Keratinocyte (primary cell): ENCODE measurements around the gene ZNF300.

Source experiments
- EZH2 ChIP-seq: IDR thresholded peaks from one replicate; pipeline ENCODE4 v1.6.1; 2012; ENCODE audit warnings: inconsistent platforms, mild to moderate bottlenecking, low read length, moderate library complexity
- TF ChIP-seq, protein P1 (sequence below), 3 experiments: IDR thresholded peaks in 1 of 3; conservative IDR thresholded peaks in 1 of 3; optimal IDR thresholded peaks in 1 of 3; 2 replicates in 2 of 3; 3 replicates in 1 of 3; pipeline versions ENCODE3 to v1.5.1; 2011; ENCODE audit warnings: low read length in 3 of 3, mild to moderate bottlenecking in 3 of 3, moderate library complexity in 2 of 3, control low read depth in 1 of 3, inconsistent platforms in 1 of 3; ENCODE audit not compliant: insufficient read depth in 2 of 3; ENCODE audit errors: extremely low read depth in 1 of 3

DNA sequence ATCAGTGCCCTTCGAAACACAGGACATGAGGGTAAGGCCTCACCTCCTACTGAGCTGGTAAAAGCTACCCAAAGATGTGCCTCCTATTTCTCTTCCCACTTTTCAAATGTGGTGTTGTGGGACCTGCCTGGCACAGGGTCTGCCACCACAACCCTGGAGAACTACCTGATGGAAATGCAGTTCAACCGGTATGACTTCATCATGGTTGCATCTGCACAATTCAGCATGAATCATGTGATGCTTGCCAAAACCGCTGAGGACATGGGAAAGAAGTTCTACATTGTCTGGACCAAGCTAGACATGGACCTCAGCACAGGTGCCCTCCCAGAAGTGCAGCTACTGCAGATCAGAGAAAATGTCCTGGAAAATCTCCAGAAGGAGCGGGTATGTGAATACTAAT, 56.5 kb downstream of the ZNF300 start:
- TF ChIP-seq, protein P1, sequence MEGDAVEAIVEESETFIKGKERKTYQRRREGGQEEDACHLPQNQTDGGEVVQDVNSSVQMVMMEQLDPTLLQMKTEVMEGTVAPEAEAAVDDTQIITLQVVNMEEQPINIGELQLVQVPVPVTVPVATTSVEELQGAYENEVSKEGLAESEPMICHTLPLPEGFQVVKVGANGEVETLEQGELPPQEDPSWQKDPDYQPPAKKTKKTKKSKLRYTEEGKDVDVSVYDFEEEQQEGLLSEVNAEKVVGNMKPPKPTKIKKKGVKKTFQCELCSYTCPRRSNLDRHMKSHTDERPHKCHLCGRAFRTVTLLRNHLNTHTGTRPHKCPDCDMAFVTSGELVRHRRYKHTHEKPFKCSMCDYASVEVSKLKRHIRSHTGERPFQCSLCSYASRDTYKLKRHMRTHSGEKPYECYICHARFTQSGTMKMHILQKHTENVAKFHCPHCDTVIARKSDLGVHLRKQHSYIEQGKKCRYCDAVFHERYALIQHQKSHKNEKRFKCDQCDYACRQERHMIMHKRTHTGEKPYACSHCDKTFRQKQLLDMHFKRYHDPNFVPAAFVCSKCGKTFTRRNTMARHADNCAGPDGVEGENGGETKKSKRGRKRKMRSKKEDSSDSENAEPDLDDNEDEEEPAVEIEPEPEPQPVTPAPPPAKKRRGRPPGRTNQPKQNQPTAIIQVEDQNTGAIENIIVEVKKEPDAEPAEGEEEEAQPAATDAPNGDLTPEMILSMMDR (optimal IDR thresholded peaks at IDR 0.05 in 1 of 3, IDR thresholded peaks at IDR 0.05 in 1 of 3, conservative IDR thresholded peaks at IDR 0.05 in 1 of 3; ENCODE audit: extremely low read depth in 1 of 3, insufficient read depth in 2 of 3, low read length in 3 of 3): no peak
- TF ChIP-seq EZH2: no peak
